Stimulated activated CD8-positive, alpha-beta memory T cell treated with anti-CD3 and anti-CD28 coated beads, Interleukin-15, amount 100 ng/mL, for 4 hours (primary cell): ENCODE results near the gene CLEC16A.
"Not testable (repeated sequence)": the region's sequence is repeated elsewhere in the genome, so short reads cannot be mapped to it uniquely, and the experiment has no call there.

Experiments
- DNase-seq, 2 donors: peaks; one replicate each; pipeline ENCODE4 v3.0.0-alpha.2; 2020; ENCODE audit warnings: low read depth in 2 of 2

Gene CLEC16A

DNA sequence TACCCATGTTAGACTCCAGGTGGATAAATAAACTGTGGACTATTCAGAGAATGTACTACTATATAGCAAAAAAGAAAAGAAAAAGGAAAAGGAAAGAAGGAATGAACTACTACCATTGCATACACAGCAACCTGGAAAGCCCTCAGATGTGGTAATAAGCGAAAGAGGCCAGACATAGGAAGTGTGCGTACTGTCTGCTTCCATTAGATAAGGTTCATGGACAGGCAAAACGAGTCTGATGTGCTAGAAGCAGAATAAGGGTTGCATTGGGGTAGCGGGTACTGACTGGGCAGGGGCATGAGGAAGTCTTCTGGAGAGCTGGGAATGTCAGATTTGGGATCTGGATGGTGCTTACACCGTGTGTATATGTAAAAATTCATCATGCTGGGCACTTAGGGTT, 21.8 kb downstream of the CLEC16A start:
- no peak for DNase-seq

DNA sequence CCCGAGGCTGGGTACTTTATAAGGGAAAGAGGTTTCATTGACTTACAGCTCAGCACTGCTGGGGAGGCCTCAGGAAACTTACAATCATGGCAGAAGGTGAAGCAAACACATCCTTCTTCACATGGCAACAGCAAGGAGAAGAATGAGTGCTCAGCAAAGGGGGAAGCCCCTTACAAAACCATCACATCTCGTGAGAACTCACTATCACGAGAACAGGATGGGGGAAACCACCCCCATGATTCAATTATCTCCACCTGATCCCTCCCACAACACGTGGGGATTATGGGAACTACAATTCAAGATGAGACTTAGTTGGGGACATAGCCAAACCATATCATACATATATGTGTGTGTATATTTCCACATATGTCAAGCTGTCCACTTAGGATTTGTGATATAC, 22.2 kb downstream of the CLEC16A start:
- DNase-seq: not testable (repeated sequence)

DNA sequence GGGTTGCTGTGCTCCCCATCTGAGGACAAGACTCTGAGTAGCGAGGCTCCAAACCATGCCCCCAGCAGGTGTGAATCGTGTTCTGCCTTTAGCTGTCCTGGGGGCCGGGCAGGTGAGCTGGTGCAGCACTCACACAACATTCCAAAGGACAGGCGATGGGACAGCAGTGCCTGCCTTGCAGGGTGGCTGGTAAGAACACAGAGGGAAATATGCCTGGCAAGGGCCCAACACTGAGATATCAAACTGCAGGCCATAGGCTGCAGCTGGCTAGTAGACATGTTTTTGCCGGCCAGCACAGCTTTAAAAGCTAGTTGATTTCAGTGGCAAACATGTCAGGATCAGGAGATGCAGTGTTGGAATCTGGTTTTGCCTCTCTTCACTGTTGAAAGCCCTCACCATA, 23.6 kb downstream of the CLEC16A start:
- DNase-seq: no peak

DNA sequence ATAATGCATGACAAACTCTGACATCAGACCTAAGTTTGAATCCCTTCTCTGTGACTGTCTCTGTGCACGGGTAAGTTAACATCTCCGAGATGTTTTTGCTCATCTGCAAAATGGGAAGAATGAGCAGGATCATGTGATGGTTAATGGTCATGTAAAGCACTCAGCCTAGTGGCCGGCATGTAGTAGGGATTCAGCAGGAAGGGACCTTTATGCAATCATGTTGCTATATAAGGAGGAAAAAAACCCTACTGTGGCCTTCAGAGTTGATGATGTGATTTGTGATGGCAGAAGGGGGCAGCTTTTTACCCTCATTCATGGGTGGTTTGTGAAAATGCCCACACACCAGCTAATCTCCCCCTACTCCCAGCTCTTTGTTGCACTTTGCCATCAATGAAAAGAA, 24.1 kb downstream of the CLEC16A start:
- no peak for DNase-seq

DNA sequence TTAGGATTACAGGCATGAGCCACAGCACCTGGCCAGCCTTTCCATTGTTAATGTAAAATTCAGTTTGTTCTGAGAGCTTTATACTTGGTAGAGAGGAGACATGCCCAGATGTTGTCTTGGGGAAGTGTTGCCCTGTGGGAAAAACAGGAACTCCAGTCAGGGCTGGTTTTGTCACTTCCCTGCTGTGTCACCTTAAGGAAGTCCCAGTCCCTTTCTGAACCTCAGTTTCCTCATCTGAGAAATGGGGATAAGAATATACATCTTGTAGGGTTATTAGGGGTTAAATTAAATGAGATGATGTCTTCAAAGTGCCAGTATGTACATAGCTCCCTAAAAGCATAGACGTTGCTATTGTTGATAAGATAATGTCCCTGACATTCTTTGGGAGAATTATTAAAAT, 25.3 kb downstream of the CLEC16A start:
- DNase-seq: no peak

DNA sequence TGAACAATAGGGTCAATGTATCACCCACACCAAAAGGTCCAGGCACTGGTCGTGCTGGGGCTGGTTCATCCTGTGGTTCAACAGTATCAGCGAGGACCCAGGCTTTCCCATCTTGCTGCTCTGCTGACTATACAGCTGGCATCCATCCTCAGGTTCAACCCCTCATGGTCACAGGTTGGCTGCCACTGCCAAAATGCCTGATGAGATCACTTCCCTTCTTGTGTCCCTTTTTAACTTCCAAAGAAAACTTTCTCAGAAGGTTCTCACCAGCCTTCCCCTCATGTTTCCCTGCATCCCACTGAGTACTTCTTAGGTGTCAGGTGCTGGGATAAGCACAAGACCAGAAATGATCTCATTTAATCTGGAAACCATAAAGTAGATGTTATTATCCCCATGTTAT, 25.7 kb downstream of the CLEC16A start:
- no peak for DNase-seq

DNA sequence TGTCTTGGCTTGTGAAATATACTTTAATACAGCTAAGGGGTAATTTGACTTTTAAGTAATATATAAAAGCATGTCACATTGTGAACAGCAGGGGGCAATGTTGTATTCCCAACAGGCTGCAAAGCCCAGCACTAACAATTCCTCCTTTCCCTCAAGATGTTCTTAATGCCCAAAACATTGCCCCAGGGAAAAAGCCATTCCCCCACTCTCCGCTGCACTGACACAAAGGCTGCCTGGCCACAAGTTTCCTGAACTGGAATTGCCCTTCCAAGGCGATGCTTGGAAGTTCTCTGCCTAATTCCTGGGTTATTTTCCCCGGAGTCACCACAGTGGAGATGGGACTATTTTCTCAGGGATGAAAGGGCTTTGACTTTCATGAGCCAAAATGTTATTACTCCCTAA, 27.2 kb downstream of the CLEC16A start:
- DNase-seq: no peak

DNA sequence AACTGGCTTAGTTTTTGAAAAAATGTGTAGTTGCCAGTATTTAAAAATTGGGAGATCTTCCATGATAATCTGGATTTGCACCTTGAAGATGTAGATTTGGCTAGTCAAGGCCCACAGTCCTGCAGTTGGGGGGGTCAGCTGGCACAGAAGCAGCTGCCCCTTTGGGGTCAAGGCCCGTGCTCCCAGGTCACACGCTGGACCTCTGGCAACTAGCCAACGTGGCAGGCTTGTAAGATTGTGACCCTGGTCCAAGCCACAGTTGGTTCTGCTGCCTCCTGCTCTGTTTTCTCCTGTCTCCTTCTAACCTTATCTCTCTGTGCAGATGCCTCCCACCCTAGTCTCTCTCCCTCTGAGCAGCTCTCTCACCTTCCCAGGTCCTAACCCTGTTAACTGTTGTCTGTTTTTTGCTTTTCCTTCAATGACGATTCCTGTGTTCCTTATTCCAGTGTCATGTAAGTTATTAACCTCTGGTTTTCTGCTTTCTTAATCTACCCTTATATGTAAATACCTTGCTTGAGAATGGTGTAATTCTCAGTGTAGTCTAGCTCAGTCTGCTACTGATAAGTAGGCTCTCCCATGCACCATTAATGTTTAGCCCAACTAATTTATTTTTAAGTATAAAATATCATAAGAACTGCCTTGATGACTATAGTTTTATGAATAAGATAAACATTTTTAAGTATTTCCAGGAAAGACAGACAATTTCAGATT, 27.9 kb downstream of the CLEC16A start:
- no peak for DNase-seq

DNA sequence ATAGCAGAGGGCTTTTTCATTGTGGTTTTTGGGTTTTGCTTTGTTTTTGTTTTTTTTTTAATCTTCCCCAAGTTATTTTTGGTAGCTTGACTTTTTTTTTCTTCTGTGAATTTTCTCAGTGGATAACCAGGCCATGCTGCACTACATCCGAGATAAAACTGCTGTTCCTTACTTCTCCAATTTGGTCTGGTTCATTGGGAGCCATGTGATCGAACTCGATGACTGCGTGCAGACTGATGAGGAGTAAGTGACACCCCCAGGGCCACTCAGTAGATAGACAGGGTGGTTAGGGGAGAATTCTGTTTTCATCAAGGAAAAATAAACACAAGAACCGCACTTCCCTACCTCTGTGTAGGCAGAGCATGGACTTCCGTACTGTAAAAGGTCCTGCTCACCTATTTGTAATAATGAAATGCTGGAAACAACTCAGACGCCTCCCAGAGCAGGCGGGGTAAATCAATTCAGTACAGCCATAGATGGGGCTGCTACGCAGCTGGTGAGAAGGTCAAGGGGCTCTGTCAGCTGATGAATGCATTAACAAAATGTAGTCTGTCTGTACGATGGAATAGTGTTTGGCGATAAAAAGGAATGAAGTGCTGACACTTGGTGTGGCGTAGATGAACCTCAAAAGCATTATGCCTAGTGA, 28.6 kb downstream of the CLEC16A start:
- no peak for DNase-seq

DNA sequence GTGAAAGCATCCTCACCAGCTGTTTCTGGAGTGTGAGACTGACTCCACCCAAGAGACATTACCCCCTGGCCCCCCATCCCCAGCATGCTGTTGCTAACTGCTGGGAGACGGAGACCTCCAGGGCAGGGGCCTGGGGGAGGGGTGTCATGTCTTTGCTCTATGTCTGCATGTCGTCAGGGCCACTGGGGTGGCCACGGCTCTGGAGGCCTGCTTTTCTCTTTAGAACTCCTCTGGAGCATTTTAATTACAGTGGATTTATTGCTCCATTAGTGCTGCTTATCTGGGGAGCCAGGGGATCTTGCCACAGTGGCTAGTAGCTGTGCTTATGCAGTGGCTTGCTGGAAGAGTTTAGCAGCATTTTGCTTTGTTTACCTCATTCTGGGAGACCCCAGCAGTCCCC, 32.3 kb downstream of the CLEC16A start:
- no peak for DNase-seq

DNA sequence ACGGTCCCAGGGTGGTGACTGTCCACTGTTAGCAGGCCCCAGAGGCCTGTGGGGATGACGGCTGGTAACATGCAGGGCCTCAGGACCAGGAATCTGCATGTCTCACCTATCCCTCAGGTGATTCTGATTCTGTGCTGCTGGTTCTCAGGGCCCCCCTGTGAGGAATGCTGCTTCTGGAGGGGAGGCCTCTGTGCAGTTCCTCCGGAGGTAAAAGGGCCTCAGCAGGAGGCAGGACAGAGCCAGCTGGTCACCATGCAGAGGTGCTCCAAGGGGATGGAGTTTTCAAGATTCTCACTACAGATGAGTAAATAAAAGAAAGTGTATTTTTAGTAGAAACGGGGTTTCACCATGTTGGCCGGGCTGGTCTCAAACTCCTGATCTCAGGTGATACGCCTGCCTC, 33.8 kb downstream of the CLEC16A start:
- no peak for DNase-seq

DNA sequence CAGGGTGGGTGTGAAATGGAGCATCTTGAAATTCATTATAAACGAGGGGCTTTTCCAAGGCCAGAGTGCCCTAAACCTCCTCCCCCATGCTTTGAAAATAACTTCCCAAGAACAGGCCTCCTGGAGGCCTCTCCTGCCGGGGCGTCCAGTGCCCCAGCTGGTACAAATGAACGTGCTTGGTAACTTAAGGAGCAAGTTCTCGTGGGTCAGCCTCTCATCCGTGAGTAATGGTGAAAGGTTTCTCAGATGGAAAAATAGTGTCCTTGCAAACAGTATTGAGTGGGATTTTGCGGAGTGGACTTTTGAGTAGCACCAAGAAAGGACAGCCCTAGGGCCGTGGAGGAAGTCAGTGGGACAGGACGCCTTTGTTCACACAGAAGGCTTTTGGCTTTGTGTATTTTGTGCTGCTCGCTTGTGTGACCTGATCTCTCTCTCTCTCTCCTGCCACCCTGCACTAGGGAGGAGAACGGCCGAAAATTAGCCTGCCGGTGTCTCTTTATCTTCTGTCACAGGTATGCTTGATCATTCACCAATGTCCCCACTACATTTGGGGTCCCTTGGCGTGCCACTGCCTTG, 34.6 kb downstream of the CLEC16A start:
- DNase-seq: no peak

DNA sequence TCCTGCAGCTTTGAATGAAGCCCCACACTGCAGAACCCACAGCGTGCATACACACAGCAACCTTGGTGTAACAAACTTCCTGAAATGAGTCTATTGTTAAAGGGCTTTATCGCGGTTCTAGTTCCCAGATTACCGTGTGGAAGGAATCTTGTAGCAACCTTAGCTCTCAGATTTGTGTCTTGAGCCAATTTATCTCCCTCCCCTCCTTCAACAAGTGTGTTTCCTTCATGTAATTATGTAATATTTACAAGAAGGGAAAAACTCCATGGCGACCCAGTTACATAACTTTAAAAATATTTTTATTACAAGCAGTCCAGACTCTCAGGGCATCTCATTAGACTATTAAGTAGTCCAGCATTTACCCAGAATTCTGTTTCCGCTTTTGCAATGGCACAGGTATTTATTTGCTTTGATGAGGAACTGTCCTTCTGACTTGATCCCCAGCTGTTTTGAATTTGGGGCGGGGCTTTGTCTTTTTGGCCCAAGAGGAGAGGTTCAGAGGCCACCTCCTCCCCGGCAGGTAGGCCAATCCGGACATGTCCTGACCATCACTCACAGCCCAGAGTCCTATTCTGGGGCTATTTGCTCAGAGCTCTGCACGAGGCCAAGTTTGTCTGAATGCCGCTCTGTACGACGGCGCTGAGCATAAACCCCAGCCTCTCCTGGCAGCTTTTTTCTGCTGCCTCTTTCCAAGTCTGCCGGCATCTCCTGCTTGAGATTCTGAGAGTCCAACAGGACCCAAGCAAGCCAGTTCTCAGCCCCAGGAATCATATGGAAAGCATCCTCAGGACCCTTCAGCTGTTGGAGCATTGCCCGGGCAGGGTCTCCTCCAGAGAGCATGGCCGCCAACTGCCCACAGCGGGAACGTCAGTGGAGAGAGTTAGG, 35.6 kb downstream of the CLEC16A start:
- no peak for DNase-seq

DNA sequence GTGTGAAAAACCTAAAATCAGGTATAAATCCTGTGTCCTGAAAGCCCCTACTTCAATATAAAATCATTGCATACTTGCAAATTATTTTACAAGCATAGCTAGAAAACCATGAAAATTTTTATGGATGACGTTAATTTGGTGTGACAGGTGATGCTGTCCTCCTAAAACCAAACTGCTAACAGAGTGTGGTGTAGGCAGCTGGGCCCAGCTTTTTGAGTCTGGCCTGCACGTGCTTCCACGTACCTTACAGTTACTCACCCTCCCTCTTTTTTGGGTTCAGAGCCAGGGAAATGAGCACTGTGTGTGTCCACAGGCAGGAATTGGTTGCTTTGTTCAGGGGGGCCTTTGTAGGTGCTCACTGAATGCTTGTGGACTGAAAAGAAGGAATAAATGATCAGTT, 36.4 kb downstream of the CLEC16A start:
- no peak for DNase-seq

DNA sequence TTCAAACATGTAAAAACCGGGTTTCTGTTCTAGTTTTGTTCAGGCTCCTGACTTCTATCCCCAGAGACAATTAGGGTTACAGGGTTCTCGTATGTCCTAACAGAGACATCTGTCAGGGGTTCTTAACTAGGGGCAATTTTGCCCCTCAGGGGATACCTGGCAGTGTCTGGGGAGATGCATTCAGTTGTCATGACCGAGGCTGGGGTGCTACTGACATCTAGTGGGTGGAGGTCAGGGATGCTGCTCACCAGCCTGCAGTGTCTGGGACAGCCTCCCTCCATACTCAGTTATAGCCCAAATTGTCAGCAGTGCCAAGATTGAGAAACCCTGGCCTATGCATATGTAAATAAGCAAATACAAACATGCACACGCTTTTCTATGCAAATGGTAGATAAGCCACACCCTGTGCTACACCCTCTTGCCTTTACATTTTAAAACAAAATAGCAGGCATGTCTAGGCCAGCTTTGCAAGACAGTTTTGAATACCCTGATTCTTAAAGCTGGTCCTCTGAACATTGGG, 37.4 kb downstream of the CLEC16A start:
- no peak for DNase-seq

DNA sequence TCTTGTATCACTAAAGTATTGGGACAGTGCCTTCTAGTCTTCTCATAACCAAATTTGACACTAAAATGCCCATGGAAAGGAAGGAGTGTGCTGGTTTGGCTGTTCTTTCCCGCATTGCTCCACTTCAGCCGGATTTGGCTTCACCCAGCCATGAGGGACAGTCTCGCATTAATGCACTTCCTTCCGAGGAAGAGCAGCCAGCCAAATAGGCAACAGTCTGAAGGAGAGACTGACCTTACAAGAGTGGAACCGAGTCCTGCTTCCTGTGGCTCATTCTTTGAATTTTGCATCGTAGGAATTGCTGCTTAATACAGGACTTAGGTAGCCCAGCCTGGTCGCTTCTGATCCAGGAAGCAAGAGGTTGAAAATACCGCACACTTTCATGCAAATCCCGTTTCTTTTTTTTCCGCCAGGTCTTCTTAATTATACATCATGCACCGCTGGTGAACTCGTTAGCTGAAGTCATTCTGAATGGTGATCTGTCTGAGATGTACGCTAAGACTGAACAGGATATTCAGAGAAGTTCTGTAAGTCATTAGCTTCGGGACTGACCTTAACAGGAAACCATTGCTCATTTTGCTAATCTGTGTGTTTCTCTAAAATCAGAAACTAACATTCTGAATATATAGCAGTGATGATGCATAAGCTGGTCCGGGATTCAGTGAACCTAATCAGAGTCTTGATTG, 38.2 kb downstream of the CLEC16A start:
- DNase-seq: no peak

DNA sequence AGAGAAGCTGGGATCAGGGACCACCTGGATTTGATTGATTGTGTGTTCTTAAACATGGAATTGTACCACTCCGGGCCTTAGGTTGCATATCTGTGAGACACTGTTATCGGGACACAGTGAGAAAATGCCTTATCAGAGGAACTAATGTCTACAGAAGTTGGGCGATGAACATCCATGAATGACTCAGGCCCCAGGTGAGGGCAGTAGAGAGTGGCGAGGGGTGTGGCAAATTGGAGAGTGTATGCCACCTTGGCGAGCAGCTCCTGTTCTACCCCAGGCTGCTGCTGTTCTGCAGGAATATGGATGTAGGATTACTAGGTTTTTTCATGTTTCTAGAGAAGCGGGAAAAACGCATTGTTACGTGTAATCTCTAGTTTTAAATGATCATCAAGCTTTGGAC, 38.8 kb downstream of the CLEC16A start:
- DNase-seq: no peak

DNA sequence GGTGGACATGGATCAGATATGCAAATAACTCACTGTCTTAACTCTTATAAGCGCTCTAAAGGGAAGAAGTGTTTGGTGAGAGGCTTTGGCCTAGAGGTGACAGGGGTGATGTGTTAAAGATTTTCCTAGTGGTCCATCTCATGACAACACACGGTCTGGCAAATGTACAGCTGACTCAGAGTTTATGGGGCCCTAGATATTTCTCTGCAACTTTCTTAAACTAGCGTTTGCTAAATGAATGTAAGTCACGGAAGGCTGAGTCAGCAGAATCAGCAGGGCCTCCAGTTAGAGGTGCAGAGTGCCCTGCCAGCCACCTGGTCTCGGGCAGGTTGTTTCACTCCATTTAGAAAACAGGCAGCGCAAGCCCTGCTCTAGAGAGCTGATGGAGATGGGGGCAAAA, 40.1 kb downstream of the CLEC16A start:
- no peak for DNase-seq

DNA sequence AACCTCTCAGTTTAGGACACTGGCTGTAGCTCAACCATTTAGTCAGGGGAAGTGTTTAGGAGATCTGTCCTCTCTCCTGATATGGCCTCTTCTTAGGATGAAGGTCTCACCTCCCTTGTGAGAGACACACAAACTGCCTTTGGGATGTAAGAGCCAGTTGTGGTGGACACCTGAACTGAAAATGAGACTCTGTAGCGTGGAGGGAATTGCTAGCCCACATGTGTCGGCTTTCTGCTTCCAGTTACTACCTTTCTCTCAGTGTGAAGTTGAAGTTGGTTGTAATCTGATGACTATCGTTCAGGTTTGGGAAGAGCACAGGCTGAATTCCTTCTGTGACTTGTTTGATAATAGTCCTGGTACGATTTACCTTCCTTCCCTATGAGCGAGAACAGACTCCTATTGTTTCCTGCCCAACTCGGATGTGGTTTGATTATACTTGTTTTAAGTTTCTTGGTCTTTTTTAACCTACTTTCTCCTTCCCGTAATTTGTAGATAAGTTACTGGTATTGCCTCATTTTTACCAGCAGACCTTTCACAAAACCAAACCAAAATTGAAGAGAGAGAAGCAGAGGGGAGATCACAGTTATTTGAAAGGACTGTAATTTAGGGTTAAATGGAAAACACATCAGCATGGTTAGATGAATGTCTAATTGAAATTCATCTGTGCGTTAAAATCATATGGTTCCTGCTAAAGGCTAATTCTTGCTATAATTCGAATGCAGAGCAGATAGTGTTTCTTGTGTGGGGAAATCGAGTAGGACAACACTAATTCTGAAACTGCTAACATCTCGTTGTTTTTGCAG, 43.2 kb downstream of the CLEC16A start:
- no peak for DNase-seq

DNA sequence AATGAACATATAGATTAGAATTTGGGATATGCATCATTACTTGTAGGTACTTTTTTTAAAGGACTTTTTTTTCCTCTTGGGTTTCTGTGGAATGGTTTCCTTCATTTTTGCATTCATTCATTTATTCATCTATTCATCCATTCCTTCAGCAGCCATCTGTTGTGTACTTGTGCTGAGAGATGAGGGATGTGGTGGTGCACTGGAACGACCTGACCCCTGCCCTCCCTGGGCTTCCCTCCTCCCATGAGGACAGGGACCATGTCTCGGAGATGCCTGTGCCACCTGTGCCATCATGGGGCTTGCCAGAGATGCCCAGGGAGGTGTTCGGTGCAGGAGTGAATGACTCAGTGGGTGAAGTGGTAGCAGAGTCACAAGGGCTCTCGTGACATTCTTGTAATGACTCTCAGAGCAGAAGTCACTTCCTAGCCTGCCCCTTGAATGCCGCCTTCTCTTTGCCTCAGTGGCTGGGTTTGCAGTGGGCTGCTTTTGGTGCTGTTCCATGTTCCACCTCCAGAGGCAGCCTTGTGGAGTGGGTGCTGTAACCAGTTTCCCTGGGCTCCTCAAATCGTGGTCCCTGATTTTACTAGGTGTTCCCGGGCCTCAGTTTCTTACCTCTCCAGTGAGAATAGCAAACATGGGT, 43.9 kb downstream of the CLEC16A start:
- DNase-seq: peak in 1 of 2 donors; percentile 21
